Ascending aorta (tissue), 2 donors: ENCODE data around the gene ROR1. TPM values are rescaled to one million over a fixed set of nuclear protein-coding genes. Genes with fewer than 3 reads are reported as not detected.

ENCODE experiments used
- DNase-seq, 2 donors: peaks; one replicate each; pipeline ENCODE4 v3.0.0-alpha.2; 2019; ENCODE audit warnings: low spot score in 2 of 2
- H3K27ac ChIP-seq, 2 donors: fragments of 200-600 bp; sonication (generic); one replicate each; pipeline ENCODE4 v1.5.1; 2016 to 2017; ENCODE audit warnings: mild to moderate bottlenecking in 1 of 2
- H3K27me3 ChIP-seq: fragments of 200-600 bp; sonication (generic); one replicate; pipeline ENCODE4 v1.5.1; 2017
- H3K36me3 ChIP-seq, 2 donors: fragments of 200-600 bp; sonication (generic); one replicate each; pipeline ENCODE4 v1.5.1; 2016
- H3K4me1 ChIP-seq, 2 donors: fragments of 200-600 bp; sonication (generic); one replicate each; pipeline ENCODE4 v1.5.1; 2016 to 2017; ENCODE audit warnings: mild to moderate bottlenecking in 1 of 2
- H3K4me3 ChIP-seq, 2 donors: fragments of 200-600 bp; sonication (generic); one replicate each; pipeline ENCODE4 v1.5.1; 2016 to 2017; ENCODE audit warnings: mild to moderate bottlenecking in 1 of 2
- H3K9me3 ChIP-seq, 2 donors: fragments of 200-600 bp; sonication (generic); one replicate each; pipeline ENCODE4 v1.5.1; 2016
- CTCF ChIP-seq, 3 experiments: fragments of 200-600 bp in 2 of 3; fragments of 450-650 bp in 1 of 3; sonication (generic) in 2 of 3; IDR thresholded peaks; one replicate each; pipeline ENCODE4 v1.5.1; 2016 to 2019; ENCODE audit warnings: antibody characterized with exemption in 3 of 3, mild to moderate bottlenecking in 1 of 3, moderate library complexity in 1 of 3
- intact Hi-C: fragments of 100-400 bp; cut with DNase I; formaldehyde crosslinking; loops from one replicate; pipeline ENCODE4 v1.15.1; 2023
- total RNA-seq: library from RNA; depleted of rRNA; stranded (reverse); fragments of >200 nt; gene quantifications from one replicate; pipeline ENCODE4 v1.1.0, GENCODE V29; 2016

Gene ROR1
- total RNA-seq, 1 donor from 2014 or later, result 115 TPM

GRCh38 chr1:63843010-63843409, 69.2 kb downstream of the ROR1 start:
- no peak overlapping the region for H3K4me3 ChIP-seq
- no peaks in the 10 kb centered on the region for H3K9me3 ChIP-seq
- peak overlapping the region in 1 of 2 donors; percentile 11 for H3K27ac ChIP-seq
- intact Hi-C loops, result no loop called here
- no peaks in the 10 kb centered on the region for H3K27me3 ChIP-seq
- H3K36me3 ChIP-seq, result no peaks in the 10 kb centered on the region
- TF ChIP-seq CTCF (IDR thresholded peaks at IDR 0.05), result no peak
- H3K4me1 ChIP-seq, result peaks cover 0 to 31% of the 10 kb centered on the region in 2 donors
- no peak for DNase-seq

- Histone ChIP-seq H3K4me1 (peaks cover 0 to 34% of the 10 kb centered on the region in 2 donors), H3K36me3 (no peaks in the 10 kb centered on the region), H3K27me3 (no peaks in the 10 kb centered on the region), H3K27ac (no peak overlapping the region), H3K9me3 (no peaks in the 10 kb centered on the region), H3K4me3 (no peak overlapping the region)
- no peak for DNase-seq
- TF ChIP-seq CTCF (IDR thresholded peaks at IDR 0.05), result no peak
- intact Hi-C loops, result no loop called here
Observed at GRCh38 chr1:63843884-63844283, 70.1 kb downstream of the ROR1 start.

- no peak overlapping the region for H3K27ac ChIP-seq
- peaks cover 0 to 35% of the 10 kb centered on the region in 2 donors for H3K4me1 ChIP-seq
- H3K36me3 ChIP-seq, result no peaks in the 10 kb centered on the region
- TF ChIP-seq CTCF (IDR thresholded peaks at IDR 0.05), result no peak
- no peak for DNase-seq
- intact Hi-C loops, result no loop called here
- no peak overlapping the region for H3K4me3 ChIP-seq
- no peaks in the 10 kb centered on the region for H3K27me3 ChIP-seq
- H3K9me3 ChIP-seq, result no peaks in the 10 kb centered on the region
Observed at GRCh38 chr1:63845346-63845745, 71.5 kb downstream of the ROR1 start.

GRCh38 chr1:63847308-63847910, 73.6 kb downstream of the ROR1 start:
- no peak for TF ChIP-seq CTCF (IDR thresholded peaks at IDR 0.05)
- DNase-seq, result no peak
- H3K4me3 ChIP-seq, result no peak overlapping the region
- H3K27ac ChIP-seq, result peak overlapping the region; percentile 2 to 32
- intact Hi-C loops, result no loop called here
- peaks cover 2 to 34% of the 10 kb centered on the region in 2 donors for H3K4me1 ChIP-seq
- H3K36me3 ChIP-seq, result no peaks in the 10 kb centered on the region
- H3K9me3 ChIP-seq, result no peaks in the 10 kb centered on the region
- no peaks in the 10 kb centered on the region for H3K27me3 ChIP-seq

- H3K4me3 ChIP-seq, result no peak overlapping the region
- no peaks in the 10 kb centered on the region for H3K27me3 ChIP-seq
- TF ChIP-seq CTCF (IDR thresholded peaks at IDR 0.05), result no peak
- peak overlapping the region; percentile 54 for H3K27ac ChIP-seq
- no peaks in the 10 kb centered on the region for H3K36me3 ChIP-seq
- H3K9me3 ChIP-seq, result no peaks in the 10 kb centered on the region
- intact Hi-C loops, result no loop called here
- H3K4me1 ChIP-seq, result peaks cover 2 to 31% of the 10 kb centered on the region in 2 donors
- no peak for DNase-seq
Observed at GRCh38 chr1:63848733-63849132, 74.9 kb downstream of the ROR1 start.

- no peak for DNase-seq
- Histone ChIP-seq H3K27ac (peak overlapping the region; percentile 54), H3K4me3 (no peak overlapping the region), H3K36me3 (no peaks in the 10 kb centered on the region), H3K27me3 (no peaks in the 10 kb centered on the region), H3K4me1 (peaks cover 2 to 31% of the 10 kb centered on the region in 2 donors), H3K9me3 (no peaks in the 10 kb centered on the region)
- TF ChIP-seq CTCF (IDR thresholded peaks at IDR 0.05), result no peak
- intact Hi-C loops, result no loop called here
Observed at GRCh38 chr1:63849149-63849548, 75.3 kb downstream of the ROR1 start.
